ENCODE measurements around the gene LTBP1. TPM values are rescaled to one million over a fixed set of nuclear protein-coding genes. Genes with fewer than 3 reads are reported as not detected.

The LTBP1 gene
- total and polyA plus RNA-seq, 2 of the 13 experiments (the other 11 are each of a cell fraction or from before 2014, with no cell fraction given), result 0.12 to 0.22 TPM

DNA sequence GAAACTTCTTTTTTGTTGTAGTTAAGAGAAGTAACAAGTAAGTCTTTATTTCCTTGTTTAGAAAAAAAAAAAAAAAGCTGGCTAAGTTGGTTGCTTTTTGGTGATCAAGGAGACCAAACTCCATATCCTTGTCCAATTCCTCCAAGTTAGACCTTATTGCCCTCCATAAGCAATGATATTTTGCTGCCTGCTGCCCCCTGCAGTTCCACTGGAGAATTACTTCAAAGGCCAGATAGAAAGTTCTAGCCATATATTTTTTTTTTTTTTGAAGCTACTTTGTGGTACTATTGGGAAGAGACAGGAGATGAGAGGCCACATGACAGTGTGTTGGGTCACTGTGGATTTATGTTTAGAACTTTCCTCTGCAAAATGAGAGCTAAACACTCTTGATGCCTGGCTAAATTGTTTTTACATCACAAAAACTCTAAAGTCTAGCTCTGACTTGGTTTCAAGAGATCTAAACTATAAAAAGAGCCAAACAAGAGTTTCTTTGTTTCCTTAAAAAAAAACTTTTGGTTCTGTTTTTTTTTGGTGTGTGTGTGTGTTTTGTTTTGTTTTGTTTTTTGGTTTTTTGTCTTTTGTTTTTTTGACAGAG, 449.0 kb downstream of the LTBP1 start (continued):
- TF ChIP-seq, protein P1, sequence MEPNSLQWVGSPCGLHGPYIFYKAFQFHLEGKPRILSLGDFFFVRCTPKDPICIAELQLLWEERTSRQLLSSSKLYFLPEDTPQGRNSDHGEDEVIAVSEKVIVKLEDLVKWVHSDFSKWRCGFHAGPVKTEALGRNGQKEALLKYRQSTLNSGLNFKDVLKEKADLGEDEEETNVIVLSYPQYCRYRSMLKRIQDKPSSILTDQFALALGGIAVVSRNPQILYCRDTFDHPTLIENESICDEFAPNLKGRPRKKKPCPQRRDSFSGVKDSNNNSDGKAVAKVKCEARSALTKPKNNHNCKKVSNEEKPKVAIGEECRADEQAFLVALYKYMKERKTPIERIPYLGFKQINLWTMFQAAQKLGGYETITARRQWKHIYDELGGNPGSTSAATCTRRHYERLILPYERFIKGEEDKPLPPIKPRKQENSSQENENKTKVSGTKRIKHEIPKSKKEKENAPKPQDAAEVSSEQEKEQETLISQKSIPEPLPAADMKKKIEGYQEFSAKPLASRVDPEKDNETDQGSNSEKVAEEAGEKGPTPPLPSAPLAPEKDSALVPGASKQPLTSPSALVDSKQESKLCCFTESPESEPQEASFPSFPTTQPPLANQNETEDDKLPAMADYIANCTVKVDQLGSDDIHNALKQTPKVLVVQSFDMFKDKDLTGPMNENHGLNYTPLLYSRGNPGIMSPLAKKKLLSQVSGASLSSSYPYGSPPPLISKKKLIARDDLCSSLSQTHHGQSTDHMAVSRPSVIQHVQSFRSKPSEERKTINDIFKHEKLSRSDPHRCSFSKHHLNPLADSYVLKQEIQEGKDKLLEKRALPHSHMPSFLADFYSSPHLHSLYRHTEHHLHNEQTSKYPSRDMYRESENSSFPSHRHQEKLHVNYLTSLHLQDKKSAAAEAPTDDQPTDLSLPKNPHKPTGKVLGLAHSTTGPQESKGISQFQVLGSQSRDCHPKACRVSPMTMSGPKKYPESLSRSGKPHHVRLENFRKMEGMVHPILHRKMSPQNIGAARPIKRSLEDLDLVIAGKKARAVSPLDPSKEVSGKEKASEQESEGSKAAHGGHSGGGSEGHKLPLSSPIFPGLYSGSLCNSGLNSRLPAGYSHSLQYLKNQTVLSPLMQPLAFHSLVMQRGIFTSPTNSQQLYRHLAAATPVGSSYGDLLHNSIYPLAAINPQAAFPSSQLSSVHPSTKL (CRISPR knock-in tag; IDR thresholded peaks at IDR 0.05), result no peak

DNA sequence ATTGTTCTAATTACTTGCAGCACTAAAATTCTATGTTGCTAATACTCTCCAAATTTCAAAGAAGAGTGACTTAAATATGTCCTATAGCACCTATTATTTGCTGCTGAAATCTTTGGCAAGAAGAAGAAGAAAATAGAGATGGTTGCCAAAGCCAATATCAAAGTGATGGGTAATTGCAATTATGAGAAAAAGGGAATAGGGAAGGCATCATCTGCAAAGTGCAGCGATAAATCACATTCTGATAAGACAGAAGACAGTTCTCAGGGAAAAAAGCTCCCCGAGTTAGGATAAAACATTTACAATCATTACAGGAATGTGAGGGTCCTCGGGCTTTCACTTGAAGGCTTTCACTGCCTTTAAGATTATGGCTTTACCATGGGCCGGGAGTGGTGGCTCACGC, 457.6 kb downstream of the LTBP1 start:
- intact Hi-C loops (cut with micrococcal nuclease; ENCODE audit: unreplicated experiment), result no loop called here

More for the DNA sequence above, 457.6 kb downstream of the LTBP1 start:
- ChIA-PET POLR2A (no interaction called here), CTCF (ENCODE audit: low intra/inter-chr PET ratio, low total read pairs) (no interaction called here)
- in situ Hi-C loops (cut with HindIII; ENCODE audit: extremely low pct_ligation_motif_present, low pct_unique_long_range_greater_than_20kb), result no loop called here
- FAIRE-seq, result no peak
- no peaks in the 10 kb centered on the region for H4K20me1 ChIP-seq (ENCODE audit: insufficient read depth, low read length)
- no peaks in the 10 kb centered on the region for H3K79me2 ChIP-seq (ENCODE audit: insufficient read depth, low read length)
- no peak overlapping the region for H3K27ac ChIP-seq (ENCODE audit: extremely low read length, insufficient read depth, low read length)
- H3K9me3 ChIP-seq (ENCODE audit: low read length), result peaks cover 8% of the 10 kb centered on the region
- no peak overlapping the region for H3K9ac ChIP-seq (ENCODE audit: insufficient read depth, low read depth, low read length)
- H3K27me3 ChIP-seq (ENCODE audit: control insufficient read depth in 1 of 2, insufficient read depth in 2 of 2, low read length in 2 of 2), result peaks cover 0 to 4% of the 10 kb centered on the region in 2 experiments; a peak in 2 of 5 replicates
- TF ChIP-seq ZNF557 (CRISPR knock-in tag; IDR thresholded peaks at IDR 0.05) (no peak), PHF21A (CRISPR knock-in tag; IDR thresholded peaks at IDR 0.05) (no peak)
- no peak overlapping the region for H3K4me3 ChIP-seq (replicated peaks in 1 of 3; ENCODE audit: insufficient read depth in 1 of 3, low read depth in 2 of 3, low read length in 3 of 3)
- no peaks in the 10 kb centered on the region for H3K4me1 ChIP-seq (ENCODE audit: insufficient read depth, low read length)
- H3K4me2 ChIP-seq (ENCODE audit: low read depth, low read length), result no peak overlapping the region
- no peaks in the 10 kb centered on the region for H3K36me3 ChIP-seq (replicated peaks in 1 of 2; ENCODE audit: control insufficient read depth in 1 of 2, insufficient read depth in 2 of 2, low read length in 2 of 2)
- BruUV-seq (replicated peaks), result no TSS peak
- H2AFZ ChIP-seq (ENCODE audit: low read length), result no peak overlapping the region
- no peak for DNase-seq (ENCODE audit: low spot score)
- WGBS (ENCODE audit: low lambda C conversion rate), result 17% methylated on average over 5 of the region's 5 CpGs
- ATAC-seq, result no peak

Data from HepG2 (cell line).